Germinal center (tissue), 1 donor: Measurements from ENCODE around the gene MDFI.

ENCODE experiments used
- DNase-seq: peaks from one replicate; pipeline ENCODE4 v3.0.0; 2012; ENCODE audit warnings: mixed read lengths, low spot score

MDFI gene

DNA sequence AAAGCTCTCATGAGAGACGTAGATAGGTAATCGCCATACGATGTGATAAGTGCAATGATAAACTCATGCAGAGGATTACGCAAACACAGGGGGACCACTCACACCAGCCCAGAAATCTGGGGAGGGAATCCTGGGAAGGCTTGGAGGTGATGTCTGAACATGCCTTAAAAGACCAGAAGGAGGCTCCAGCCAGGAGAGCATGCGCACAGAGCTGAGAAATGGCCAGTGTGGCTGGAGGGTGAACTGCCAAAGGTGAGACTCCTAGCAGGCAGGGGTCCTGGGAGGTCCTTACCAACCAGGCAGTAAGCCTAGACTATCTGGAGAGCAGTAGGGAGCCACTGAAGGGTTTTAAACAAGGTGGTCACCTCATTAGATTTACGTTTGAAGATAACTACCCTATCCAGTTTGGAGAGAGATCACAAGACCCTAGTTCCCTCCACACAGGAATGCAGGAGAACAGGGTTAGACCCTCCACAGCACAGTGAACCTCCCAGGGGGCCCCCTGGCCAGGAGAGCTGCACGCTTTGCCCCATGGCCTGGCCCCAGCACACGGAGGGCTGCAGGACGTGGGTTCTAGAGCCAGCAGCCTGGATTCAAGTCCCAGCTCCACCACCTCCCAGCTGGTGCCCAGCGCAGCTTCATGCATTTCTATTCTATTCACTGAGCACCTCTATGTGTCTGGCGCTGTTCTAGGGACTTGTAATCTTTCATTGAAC lies 13.1 kb downstream of the MDFI start:
- no peak for DNase-seq

DNA sequence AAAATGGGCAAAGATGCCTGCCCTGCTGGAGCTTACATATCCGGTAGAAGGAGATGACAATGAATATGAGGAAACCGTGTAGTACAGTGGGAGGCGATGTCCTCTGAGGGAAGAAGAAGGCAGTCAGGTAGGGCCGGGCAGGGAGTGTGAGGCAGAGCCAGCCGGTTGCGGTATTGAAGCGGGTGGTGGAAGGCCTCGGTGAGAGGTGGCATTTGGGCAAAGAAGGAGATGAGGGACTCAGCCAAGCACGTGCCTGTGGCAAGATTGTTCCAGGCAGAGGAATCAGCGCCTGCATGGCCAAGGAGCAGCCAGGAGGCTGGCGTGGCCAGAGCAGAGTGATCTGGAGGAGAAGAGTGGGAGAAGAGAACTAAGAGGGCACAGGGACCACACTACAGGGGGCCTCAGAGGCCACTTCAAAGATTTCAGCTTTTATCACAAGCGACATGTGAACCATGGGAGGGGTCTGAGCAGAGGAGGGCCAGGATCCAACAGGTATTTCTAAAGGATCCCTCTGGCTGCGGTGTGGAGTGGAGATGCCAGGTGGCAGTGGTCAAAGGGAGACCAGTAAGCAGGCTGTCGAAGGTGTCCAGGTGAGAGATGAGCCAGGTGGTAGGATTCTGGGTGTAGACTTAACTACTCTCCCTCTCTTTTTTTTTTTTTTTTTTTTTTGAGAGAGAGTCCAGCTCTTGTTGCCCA lies 13.8 kb downstream of the MDFI start:
- no peak for DNase-seq

DNA sequence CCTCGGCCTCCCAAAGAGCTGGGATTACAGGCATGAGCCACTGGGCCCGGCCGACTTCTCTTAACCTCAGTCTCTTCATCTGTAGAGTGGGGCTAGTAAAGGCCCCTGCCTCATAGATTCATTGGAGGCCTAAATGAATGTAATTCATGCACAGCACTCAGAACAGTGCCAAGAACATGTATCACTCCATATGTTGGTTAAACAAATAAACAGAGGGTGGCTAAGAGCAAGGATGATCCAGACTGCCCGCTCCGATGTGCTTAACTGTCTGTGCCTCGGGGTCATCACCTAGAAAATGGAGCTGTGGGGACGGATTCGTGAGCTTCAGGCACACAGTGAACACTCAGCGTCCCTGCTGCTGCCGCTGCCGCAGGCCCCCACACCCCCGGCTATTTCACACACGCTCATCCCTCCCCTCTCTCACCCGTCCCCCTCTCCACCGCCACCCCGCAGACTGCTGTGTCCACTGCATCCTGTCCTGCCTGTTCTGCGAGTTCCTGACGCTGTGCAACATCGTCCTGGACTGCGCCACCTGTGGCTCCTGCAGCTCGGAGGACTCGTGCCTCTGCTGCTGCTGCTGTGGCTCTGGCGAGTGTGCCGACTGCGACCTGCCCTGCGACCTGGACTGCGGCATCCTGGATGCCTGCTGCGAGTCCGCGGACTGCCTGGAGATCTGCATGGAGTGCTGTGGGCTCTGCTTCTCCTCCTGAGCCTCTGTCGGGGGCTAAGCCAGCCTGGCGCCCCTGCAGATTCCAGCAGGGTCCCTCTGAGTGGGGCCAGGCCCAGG lies 14.8 kb downstream of the MDFI start:
- DNase-seq, result no peak

DNA sequence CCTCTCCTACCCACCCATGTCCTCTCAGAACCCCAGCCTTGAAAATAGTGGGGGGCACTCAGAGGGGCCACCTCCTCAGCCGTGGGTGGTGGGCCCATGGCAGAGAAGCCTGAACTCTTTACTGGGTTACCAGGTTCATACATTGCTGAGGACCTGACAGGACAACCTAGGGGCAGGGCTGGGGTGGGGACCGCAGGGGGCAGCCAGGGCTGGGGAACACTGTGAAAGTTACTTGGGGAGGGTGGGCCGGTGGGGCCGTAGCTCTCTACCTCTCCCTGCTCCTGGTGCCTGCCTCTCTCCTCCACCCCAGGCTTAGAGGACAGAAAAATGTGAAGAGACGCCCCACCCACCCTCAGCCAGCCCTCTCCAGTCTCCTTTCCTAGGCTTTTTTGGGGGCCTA lies 15.4 kb downstream of the MDFI start:
- no peak for DNase-seq

DNA sequence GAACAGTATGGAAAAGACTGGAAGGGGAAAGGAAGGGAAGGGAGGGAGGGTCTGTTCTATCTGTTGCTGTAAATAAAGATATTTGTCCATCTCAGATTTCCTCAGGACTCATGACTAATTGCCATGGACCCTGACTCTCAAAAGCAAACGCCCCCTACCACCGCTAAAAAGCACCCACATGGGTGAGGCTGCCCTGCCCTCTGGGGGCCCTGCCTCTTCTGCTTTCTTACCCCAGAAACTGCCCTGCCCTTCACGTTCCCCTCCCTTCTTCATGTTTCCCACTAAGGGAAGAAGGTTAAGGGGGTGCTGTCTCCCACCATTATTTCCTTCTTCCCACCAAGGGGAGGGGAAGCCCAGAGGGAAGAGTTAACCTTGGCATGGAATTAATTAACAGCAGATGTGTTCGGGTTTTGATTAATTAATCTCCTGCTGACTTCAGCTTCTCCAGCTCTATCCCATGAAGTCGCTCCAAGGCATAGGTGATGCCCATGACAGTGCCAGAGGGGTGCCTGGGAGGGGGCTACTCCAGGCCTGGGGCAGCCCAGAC lies 16.0 kb downstream of the MDFI start:
- DNase-seq, result no peak

DNA sequence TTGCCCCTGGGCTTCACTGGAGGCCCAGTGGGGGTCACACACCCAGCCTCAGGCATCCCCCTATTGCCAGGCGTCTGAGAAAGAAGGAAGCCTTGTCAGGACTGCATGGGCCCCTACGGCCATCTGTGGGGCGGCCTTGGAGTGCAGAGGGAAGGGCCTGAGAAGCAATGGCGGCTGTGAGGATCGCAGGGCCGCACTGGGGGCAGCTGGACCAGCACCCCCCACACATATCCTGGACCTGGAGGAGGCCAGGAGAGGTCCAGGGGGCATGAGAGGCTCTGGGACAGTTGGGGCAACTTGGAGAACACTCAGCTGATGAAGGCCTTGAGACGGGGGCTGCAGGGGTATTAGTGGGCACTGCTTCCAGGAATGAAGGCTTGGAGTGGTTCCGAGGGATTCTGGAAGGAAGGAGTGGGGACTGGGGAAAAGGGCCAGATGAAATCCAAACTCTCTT lies 16.5 kb downstream of the MDFI start:
- DNase-seq, result no peak

GRCh38 chr6:41655176-41655575 lies 16.9 kb downstream of the MDFI start:
- no peak for DNase-seq

- DNase-seq, result no peak
These were observed 17.4 kb downstream of the MDFI start for GRCh38 chr6:41655646-41656001.

GRCh38 chr6:41656002-41656691 lies 17.9 kb downstream of the MDFI start:
- DNase-seq, result no peak

GRCh38 chr6:41657131-41658094 lies 19.1 kb downstream of the MDFI start:
- no peak for DNase-seq

GRCh38 chr6:41658636-41659035 lies 20.4 kb downstream of the MDFI start:
- DNase-seq, result no peak

- no peak for DNase-seq
These were observed 21.7 kb downstream of the MDFI start for GRCh38 chr6:41659935-41660334.

DNA sequence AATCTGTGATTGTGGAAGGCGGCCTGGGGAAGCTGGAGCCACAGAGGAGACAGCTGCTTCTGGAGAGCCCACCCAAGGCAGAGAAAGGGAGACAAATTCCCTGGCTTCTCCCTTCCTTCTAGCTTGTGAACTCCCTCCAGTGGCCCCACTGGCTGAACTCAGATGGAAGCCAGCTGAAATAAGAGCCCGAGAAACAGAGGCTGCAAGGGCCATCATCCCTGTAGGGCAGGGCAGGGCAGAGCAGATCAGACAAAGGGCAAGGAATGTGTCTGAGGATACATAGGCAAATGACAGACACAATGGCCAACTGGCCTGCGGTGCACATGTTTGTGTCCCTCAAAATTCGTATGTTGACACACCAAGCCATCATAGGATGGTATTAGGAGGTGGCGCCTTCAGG lies 25.3 kb downstream of the MDFI start:
- no peak for DNase-seq

DNA sequence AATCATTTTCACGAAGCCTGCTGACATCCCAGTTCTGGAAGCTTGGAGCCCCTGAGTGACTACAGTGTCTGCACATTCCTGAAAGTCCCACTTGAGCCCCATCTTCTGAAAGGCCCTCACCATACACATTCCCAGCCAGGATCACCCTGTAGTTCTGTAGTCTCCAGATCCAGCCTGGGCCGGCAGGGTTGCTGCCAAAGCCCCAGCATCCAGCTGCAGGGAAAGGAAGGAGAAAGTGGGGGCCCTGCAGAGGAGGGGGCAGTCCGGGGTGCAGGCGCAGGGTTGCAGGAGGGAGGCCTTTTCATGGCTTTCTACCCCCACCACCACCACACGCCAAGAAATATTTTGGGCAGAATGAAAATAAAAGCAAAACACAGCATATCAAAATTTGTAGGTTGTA lies 26.0 kb downstream of the MDFI start:
- no peak for DNase-seq

GRCh38 chr6:41667195-41667594 lies 28.9 kb downstream of the MDFI start:
- no peak for DNase-seq

DNA sequence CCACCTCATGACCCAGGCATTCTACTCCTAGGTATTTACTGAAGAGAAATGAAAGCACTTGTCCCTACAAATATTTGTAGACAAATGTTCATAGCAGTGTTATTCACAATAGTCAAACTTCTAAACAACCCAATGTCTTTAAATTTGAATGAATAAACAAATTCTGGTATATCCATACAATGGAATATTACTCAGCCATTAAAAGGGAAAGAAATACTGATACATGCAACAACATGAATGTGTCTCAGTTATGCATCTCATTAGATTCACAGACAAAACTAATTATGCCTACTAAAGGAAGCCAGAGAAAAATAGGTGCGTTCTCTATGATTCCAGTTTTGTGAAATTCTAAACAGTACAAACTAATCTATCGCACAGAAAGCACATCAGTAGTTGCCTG lies 30.7 kb downstream of the MDFI start:
- no peak for DNase-seq

DNA sequence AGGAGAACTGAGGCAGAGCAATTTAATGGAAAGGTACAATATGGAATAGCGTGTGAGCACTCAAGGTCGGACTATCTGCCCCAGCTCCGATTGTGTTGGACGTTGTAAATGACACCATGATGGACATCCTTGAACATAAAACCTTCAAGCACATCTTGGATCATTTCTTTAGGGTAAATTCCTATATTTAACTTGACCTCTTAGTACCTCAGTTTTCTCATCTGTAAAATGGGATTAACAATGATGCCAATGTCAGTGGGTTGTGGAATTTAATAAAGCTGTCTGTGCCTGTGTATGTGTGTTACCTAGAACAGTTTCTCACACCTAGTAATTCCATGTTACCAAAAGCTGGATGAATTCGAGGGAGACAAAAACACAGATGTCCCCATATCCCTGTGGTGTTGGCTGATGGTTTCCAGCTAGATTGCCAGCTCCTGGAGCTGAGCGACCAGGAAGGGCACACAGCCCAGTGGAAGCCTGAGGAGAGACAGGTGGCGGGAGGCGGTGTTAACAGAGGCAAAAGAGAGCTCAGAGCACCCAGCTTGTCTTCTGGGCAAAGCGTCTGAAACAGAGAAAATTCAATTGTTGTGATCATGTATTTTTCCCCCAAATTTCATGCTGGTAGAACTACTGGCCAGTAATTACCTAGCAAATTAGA lies 32.6 kb downstream of the MDFI start:
- DNase-seq, result no peak

DNA sequence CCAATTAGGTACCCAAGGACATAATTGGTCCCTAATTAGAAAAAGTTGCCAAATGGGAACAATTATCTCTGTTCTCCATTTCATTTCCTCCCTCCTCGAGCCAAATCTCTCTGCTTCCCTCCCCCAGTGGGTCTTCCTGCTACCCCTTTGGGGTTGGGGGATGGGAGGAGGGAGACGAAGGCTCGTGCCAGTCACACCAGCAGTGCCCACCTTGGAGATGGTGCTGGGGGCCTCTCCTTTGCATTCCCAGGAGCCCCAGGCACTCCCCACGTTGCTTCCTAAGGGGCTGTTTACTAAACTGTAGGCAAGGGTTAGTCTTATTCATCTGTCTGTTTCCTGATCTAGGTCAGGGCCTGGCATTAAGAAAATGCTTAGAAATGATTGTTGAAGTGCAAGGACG lies 33.1 kb downstream of the MDFI start:
- DNase-seq, result no peak

GRCh38 chr6:41672016-41672415 lies 33.7 kb downstream of the MDFI start:
- no peak for DNase-seq
